HG02588 (cell line): ENCODE results near the gene TTC31.

ENCODE experiments used
- ATAC-seq: cut with Tn5 transposase; IDR thresholded peaks from one replicate; pipeline ENCODE4 v1.9.1; 2021; ENCODE audit warnings: mild to moderate bottlenecking, moderate library complexity; ENCODE audit not compliant: unreplicated experiment

TTC31 gene

GRCh38 chr2:74524955-74525716, 42.3 kb downstream of the TTC31 start:
- ATAC-seq, result no peak

DNA sequence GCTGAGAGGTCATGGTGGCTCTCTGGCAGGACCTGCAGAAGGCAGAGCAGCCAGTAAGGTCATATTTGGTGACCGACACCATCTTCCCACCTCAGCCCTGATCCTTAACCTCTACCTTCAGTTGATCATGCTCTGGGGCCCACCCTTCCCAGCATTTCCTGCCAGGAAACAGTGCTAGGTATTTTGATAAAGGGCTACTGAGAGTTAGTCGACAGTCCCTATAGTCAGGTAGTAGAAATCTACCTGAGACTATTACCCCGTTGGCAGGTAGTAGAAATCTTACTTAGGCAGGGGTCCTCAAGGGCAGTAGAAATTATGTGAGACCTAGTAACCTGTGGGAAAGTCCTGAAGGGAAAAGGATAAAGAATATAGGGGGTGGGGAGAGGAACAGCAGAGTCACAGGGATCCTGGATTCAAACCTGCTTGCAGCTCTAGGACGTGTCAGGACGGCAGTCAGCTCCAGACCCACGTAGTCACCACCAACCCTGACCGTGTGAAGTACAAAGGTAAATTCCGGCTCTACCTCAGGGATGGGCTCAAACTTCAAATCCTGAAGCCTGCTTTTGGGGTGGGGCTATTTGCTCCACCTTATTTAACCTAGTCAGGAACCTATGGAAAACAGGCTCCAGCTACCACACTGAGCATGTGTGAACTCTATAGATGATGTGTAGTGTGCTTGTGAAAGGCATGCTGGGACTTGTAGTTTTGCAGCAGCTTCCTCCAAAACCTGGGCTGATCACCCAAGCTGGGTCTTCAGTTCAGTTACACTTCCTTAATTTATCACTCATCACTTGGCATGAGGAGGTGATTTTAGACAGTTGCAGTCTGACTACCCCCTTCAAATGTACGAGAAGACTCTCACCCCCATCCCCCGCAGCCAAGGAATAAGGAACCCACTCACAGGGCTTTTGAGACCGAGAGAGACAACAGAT, 43.1 kb downstream of the TTC31 start, which contains the start of gene DQX1:
Gene DQX1 (minus strand): TSS at position 515 of the 932 bp plus-strand sequence. CDS start 502 bp downstream, at position 13.
- no peak for ATAC-seq

DNA sequence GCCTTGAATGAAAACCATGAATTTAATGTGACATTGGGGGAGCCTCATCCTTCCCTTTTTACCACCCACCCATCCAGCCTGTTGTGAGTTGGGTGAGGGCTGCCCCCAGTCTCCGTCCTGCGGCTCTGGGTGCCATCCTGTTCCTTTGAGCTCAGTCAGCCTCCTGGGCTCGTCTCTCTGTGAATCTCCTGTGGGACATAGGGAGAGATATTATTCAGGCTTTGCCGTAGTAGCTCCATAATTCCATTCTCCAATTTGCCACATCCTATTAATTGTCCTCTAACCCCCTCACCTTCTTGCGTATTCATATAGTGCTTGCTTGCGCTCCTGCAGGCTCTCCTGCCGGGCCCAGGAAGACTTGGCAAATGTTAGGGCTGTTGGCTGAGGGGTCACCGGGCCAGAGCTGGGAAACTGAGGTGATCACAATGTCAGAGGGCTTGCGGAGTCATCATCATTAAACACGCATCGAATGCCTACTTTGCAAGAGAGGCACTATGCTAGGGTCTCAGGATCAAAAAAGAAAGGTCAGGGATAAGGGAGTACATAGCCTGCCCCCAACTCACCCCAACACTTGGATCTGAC, 43.9 kb downstream of the TTC31 start:
- ATAC-seq, result no peak

GRCh38 chr2:74527741-74528140, 44.9 kb downstream of the TTC31 start:
- ATAC-seq, result no peak

- peak; percentile 7 for ATAC-seq
These were observed 45.9 kb downstream of the TTC31 start for GRCh38 chr2:74528600-74529356.

GRCh38 chr2:74529357-74530238, 46.7 kb downstream of the TTC31 start, which contains the start of the genes AUP1 and HTRA2:
Gene AUP1, minus strand, starts transcription at chr2:74529706. Its CDS starts 77 bp downstream, at chr2:74529629.
Gene HTRA2, plus strand, starts transcription at chr2:74529933. Its CDS starts 74 bp downstream, at chr2:74530007.
- ATAC-seq, result peak; percentile 79

DNA sequence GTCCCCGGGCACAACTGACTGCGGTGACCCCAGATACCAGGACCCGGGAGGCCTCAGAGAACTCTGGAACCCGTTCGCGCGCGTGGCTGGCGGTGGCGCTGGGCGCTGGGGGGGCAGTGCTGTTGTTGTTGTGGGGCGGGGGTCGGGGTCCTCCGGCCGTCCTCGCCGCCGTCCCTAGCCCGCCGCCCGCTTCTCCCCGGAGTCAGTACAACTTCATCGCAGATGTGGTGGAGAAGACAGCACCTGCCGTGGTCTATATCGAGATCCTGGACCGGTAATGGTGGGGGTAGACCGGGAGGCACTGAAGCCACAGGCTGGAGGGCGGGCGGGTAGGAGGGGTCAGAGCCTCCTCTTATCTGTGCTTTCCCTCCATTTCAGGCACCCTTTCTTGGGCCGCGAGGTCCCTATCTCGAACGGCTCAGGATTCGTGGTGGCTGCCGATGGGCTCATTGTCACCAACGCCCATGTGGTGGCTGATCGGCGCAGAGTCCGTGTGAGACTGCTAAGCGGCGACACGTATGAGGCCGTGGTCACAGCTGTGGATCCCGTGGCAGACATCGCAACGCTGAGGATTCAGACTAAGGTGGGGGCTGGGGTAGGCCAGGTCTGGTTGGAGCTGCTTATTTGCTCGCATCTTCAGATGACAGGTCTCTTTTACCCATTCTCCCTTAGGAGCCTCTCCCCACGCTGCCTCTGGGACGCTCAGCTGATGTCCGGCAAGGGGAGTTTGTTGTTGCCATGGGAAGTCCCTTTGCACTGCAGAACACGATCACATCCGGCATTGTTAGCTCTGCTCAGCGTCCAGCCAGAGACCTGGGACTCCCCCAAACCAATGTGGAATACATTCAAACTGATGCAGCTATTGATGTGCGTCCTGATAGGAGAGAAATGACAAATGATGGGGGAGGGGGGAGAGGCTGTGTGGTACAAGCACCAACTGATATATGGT, 47.6 kb downstream of the TTC31 start:
- peak; percentile 27 for ATAC-seq

- no peak for ATAC-seq
These were observed 48.8 kb downstream of the TTC31 start for GRCh38 chr2:74531666-74532065.

GRCh38 chr2:74532222-74532621, 49.3 kb downstream of the TTC31 start:
- no peak for ATAC-seq

DNA sequence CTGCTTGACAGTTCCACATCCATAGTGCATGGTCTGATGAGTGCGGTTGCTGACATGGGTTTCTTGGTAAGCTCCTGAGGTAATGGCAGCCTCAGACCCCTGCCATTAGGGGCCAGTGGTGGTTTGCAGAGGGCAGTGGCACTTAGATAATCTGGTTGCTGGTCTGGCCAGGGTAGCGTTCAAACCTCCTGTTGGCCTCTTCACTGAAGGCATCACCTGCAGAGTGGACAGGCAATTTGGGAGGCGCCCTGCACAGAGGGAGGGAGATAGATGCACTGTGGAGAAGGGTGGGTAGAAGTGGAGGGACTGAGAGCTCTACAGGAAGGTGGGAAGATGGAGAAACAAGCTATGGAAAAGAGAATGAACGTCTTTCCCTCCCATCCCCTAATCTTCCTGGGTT, 50.6 kb downstream of the TTC31 start:
- no peak for ATAC-seq

DNA sequence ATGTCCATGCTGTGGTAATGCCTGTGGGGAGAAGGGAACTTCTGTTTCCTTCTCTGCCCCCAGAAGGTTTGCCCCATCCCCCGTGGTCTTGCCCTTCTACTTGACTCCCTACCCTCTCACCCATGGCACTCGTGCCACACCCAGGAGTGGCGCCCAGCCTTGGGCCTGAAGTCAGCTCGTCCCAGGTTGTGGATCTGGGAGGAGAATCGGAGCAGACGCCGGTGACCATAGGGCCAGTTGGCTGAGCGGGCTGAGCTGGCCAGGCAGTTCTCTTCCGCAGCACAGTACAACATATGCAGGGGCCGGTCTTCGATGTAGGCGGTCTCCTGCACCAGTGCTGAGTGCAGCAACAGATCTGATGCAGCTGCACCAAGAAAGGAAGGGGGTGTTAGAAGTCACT, 51.5 kb downstream of the TTC31 start:
- no peak for ATAC-seq

GRCh38 chr2:74535440-74535965, 52.6 kb downstream of the TTC31 start:
- ATAC-seq, result no peak

GRCh38 chr2:74536166-74536950, 53.5 kb downstream of the TTC31 start:
- no peak for ATAC-seq

DNA sequence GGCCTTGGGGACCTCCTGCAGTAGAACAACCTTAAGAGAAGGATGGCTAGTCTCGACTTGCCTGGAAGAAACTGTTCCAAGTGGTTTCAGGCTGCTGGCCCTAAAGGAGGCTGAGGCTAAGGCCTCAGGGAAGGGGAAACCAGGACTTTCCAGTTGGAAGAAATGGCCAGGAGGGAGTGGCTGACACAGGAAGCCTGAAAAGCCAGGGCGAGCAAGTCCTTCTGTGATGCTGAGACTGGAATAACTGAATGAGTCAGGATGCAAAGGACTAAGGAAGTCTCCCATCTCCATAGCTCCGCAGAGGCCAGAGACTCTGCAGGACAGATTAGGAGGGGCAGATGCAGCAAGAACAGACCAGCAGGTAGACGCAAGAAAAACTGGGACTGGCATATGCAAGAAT, 54.3 kb downstream of the TTC31 start:
- no peak for ATAC-seq

DNA sequence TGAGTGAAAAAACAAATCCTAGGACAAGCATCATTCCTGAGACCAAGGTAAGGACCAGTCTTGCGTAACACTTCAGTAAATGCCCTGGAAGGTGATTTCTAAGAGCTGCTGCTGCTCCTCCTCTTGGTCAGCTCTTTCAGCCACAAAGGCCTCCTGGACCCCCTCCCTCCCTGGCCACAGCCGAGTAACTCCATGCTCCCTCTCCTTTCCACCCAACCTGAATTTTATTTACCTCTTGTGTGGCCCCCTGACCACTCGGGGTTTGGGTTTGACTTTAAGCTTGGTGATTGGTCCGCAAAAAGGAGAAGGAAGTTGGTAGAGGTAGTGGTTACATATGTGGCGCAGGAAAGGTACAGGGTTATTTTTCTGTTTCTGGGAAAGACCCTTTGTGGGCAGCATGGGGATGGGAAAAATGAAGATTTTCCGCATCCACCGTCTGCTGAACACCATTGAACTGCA, 56.0 kb downstream of the TTC31 start:
- no peak for ATAC-seq

DNA sequence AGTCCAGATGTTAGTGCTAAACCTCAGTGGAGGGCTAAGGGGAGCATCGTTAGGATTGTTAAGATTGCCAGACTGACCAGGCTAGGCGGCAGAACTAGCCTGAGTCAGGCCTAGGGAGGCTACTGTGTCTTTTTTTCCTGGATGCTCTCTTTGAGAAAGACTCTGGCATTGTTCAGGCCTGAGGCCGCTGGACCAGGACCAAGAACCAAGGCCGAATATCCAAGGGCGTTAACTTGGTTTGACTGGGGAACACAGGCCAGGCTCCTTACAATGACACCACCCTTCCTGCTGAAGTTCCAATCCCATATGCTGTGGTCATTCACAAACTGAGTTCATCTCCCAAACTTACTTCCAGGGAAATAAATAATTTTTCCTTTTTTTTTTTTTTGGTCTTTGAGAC, 57.4 kb downstream of the TTC31 start:
- ATAC-seq, result no peak

DNA sequence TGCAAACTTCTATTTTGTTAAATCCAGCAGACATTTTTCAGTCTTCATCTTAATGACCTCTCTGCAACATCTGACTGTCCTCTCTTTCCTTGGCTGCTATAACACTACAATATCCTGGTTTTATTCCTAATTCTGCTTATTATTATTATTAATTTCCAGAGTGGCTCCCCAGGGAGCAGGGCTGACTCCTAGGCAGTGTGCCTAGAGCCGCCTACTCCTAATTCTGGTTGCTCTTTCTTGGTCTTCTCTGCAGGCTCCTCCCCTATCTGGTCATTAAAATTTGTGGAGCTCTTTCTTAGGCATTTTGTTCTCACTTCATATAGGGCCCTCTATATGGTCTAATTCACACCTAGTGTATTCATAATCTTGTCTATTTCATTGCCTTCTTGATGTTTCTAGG, 60.1 kb downstream of the TTC31 start:
- no peak for ATAC-seq
